Neural crest cell (in vitro differentiated cells): ENCODE measurements around the gene EFCAB8. TPM values are rescaled to one million over a fixed set of nuclear protein-coding genes. Genes with fewer than 3 reads are reported as not detected.
"Not testable (repeated sequence)": the region's sequence is repeated elsewhere in the genome, so short reads cannot be mapped to it uniquely, and the experiment has no call there.

Experiments used
- DNase-seq: peaks from one replicate; pipeline ENCODE4 v3.0.0; 2021; ENCODE audit warnings: low read depth, mixed read lengths, low spot score
- H3K27ac Mint-ChIP-seq: one replicate; pipeline ENCODE4 v1.8.0; 2021; ENCODE audit warnings: mild to moderate bottlenecking, mixed read lengths; ENCODE audit not compliant: unreplicated experiment
- H3K27me3 Mint-ChIP-seq: 2 replicates; pipeline ENCODE4 v1.8.0; 2021; ENCODE audit warnings: low read depth, mild to moderate bottlenecking, mixed read lengths
- H3K36me3 Mint-ChIP-seq: 2 replicates; pipeline ENCODE4 v1.8.0; 2021; ENCODE audit warnings: low read depth, mild to moderate bottlenecking, mixed read lengths
- H3K4me1 Mint-ChIP-seq: 2 replicates; pipeline ENCODE4 v1.8.0; 2021; ENCODE audit warnings: mixed read lengths
- H3K4me3 Mint-ChIP-seq: one replicate; pipeline ENCODE4 v1.8.0; 2021; ENCODE audit warnings: mild to moderate bottlenecking, mixed read lengths
- H3K9me3 Mint-ChIP-seq: 2 replicates; pipeline ENCODE4 v1.8.0; 2021; ENCODE audit warnings: mixed read lengths
- total RNA-seq: library from RNA; stranded (reverse); gene quantifications from 2 replicates; pipeline ENCODE4 v1.2.1, GENCODE V29; 2021
- TF ChIP-seq, protein P1 (sequence below): fragments of 200-600 bp; sonication (generic); conservative IDR thresholded peaks from 2 replicates; pipeline ENCODE4 v1.5.0; 2021; ENCODE audit warnings: antibody characterized with exemption, mild to moderate bottlenecking

The EFCAB8 gene
- total RNA-seq, 1 donor from 2014 or later, result 0.26 TPM

DNA sequence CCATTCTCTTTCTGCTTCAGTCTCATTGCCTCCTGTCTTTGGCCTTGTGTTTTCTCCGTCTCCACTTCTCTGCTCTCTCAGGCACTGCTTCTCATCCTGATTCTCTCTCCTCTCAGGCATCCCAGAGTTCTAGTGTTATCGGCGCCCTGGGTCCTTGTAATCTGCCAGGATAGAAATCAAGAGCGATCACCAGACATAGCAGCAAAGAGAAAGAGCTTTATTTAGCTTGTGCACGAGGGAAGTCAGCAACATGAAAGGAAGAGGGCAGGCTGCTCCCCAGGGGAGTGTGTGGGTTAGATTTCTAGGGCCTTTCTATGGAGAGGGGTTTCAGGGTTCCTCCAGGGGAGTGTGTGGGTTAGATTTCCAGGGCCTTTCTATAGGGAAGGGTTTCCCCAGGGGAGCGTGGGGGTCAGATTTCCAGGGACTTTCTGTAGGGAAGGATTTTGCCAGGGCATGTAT lies 113.0 kb downstream of the EFCAB8 start:
- no peaks in the 10 kb centered on the region for H3K27me3 Mint-ChIP-seq
- TF ChIP-seq, protein P1, sequence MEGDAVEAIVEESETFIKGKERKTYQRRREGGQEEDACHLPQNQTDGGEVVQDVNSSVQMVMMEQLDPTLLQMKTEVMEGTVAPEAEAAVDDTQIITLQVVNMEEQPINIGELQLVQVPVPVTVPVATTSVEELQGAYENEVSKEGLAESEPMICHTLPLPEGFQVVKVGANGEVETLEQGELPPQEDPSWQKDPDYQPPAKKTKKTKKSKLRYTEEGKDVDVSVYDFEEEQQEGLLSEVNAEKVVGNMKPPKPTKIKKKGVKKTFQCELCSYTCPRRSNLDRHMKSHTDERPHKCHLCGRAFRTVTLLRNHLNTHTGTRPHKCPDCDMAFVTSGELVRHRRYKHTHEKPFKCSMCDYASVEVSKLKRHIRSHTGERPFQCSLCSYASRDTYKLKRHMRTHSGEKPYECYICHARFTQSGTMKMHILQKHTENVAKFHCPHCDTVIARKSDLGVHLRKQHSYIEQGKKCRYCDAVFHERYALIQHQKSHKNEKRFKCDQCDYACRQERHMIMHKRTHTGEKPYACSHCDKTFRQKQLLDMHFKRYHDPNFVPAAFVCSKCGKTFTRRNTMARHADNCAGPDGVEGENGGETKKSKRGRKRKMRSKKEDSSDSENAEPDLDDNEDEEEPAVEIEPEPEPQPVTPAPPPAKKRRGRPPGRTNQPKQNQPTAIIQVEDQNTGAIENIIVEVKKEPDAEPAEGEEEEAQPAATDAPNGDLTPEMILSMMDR, result no peak
- no peaks in the 10 kb centered on the region for H3K36me3 Mint-ChIP-seq
- H3K4me3 Mint-ChIP-seq, result no peak overlapping the region
- H3K27ac Mint-ChIP-seq, result no peak overlapping the region
- H3K4me1 Mint-ChIP-seq, result peaks cover 21% of the 10 kb centered on the region
- no peaks in the 10 kb centered on the region for H3K9me3 Mint-ChIP-seq
- DNase-seq, result no peak

DNA sequence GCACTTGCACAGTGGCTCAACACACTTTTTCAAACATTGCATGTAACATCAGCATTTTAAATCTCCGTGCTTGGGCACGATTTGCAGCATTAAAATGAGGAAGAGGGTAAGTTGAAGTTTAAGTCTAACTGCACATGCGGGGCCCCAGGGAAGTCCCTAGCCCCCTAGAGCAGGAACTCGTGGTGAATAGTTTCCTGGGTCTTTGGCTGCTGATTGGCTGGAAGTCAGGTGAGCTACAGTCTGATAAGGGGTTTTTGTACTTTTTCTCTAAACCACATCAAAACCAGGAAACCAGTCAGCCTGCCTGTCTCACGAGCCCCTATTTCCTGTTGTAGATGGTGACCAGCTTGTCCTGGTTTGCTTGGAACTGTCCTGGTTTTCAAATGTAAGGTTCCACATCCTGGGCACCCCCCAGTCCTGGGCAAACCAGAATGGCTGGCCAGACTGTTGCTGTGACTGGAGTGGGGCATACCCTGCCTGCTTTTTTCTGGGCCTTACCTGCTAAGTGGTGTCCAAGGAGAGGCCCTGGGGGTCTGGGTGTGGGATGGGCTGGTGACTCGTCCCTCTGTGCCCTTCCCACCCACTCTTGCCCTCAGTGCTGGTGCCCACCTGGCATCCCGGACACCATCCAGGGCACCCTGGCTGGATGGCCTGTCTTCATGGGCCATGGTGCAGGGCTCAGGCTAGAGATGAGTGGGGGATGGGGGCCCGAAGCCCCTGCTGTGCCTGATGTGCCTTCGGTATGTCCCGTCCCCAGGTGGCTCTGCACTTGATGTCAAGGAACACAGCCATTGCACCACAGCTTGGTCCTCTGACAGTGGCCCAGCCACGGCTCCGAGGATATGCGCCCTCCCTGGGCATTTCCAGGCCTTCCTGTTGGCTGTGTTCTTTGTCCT lies 113.7 kb downstream of the EFCAB8 start:
- no peaks in the 10 kb centered on the region for H3K36me3 Mint-ChIP-seq
- H3K4me3 Mint-ChIP-seq, result no peak overlapping the region
- no peak for DNase-seq
- H3K4me1 Mint-ChIP-seq, result peaks cover 28% of the 10 kb centered on the region
- no peaks in the 10 kb centered on the region for H3K27me3 Mint-ChIP-seq
- TF ChIP-seq, protein P1, result no peak
- H3K27ac Mint-ChIP-seq, result no peak overlapping the region
- H3K9me3 Mint-ChIP-seq, result no peaks in the 10 kb centered on the region

DNA sequence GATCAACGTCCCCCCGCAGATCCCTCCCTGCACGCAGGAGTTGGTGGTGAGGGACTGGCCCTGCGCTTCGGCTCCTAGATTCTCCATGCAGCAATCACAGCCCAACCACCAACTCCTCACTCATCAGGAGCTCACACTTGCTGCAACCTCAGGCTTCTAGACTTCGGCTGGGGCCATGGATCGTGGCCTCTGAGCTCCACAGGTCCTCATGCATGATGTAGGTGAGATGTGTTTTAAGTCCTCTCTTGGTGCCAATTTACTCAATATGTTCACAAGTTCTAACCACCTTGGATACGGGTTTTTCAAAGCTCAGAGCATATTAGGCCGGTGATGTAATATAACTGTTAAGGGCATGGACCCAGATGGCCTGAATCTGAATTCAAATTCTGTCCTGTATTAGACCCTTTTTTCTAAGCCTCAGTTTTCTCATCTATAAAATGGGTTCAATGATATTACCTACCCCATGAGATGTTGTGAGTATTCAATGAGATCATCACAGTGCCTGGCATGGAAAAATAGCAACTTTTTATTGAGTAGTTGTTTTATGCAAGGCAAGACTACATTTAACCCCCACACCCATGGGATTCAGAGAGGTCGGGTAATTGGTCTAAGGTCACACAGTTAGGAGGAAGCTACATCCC lies 114.5 kb downstream of the EFCAB8 start:
- TF ChIP-seq, protein P1, result no peak
- Mint-ChIP-seq H3K4me3 (no peak overlapping the region), H3K27me3 (no peaks in the 10 kb centered on the region), H3K27ac (no peak overlapping the region), H3K36me3 (no peaks in the 10 kb centered on the region), H3K9me3 (no peaks in the 10 kb centered on the region), H3K4me1 (peaks cover 31% of the 10 kb centered on the region)
- DNase-seq, result no peak

DNA sequence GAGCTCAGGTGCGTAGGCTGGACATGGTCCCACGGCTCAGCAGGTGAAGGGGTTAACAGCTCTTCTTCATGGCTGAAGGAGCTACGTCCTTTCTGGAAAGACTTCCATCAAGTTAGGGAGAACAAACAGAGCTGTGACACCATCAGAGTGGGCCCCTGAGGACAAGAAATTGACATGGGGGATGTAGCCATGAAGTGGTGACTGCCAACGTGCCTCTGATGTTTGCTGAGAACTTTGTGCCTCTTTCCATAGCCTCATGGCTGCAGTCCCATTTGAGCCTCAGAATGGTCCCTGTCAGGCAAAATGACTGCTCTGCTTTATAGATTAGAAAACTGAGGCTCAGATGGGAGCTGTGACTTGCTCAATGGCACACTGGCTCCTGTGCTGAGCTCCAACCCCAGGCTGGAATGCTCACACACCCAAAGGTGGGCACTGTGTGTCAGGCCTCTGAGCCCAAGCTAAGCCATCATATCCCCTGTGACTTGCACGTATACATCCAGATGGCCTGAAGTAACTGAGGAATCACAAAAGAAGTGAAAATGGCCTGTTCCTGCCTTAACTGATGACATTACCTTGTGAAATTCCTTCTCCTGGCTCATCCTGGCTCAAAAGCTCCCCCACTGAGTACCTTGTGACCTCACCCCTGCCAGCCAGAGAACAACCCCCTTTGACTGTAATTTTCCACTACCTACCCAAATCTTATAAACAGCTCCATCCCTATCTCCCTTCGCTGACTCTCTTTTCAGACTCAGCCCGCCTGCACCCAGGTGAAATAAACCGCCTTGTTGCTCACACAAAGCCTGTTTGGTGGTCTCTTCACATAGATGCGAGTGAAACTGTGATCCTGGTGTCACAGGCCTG lies 115.7 kb downstream of the EFCAB8 start:
- not testable (repeated sequence) for H3K36me3 Mint-ChIP-seq, H3K27me3 Mint-ChIP-seq, H3K9me3 Mint-ChIP-seq, H3K4me3 Mint-ChIP-seq, DNase-seq
- H3K4me1 Mint-ChIP-seq, result peaks cover 34% of the 10 kb centered on the region
- H3K27ac Mint-ChIP-seq, result peak overlapping the region; percentile 60

DNA sequence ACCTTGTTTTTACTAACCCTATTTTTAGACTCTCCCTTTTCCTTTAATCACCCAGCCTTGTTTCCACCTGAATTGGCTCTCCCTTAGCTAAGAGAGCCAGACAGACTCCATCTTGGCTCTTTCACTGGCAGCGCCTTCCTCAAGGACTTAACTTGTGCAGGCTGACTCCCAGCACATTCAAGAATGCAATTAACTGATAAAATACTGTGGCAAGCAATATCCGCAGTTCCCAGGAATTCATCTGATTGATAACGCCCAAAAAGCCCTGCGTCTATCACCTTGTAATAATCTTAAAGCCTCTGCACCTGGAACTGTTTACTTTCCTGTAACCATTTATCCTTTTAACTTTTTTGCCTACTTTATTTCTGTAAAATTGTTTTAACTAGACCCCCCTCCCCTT lies 116.4 kb downstream of the EFCAB8 start:
- Mint-ChIP-seq H3K27ac (peak overlapping the region; percentile 60), H3K4me1 (peaks cover 40% of the 10 kb centered on the region)
- H3K36me3 Mint-ChIP-seq, H3K9me3 Mint-ChIP-seq, DNase-seq, H3K27me3 Mint-ChIP-seq, H3K4me3 Mint-ChIP-seq: not testable (repeated sequence)
